LNCaP clone FGC (cell line): ENCODE measurements around the gene GRIK3.
A peak's percentile ranks its signal among the peaks of the same experiment; 100 is the strongest.

Source experiments
- DNase-seq: peaks from one replicate; pipeline ENCODE4 v3.0.0-alpha.2; 2011; ENCODE audit warnings: low read depth
- H3K4me3 ChIP-seq: 2 replicates; pipeline ENCODE4 v1.5.1; 2011; ENCODE audit warnings: mild to moderate bottlenecking, low read depth, low read length, control low read depth
- TF ChIP-seq, protein P1 (sequence below): IDR thresholded peaks from 2 replicates; pipeline ENCODE4 v1.5.1; 2012; ENCODE audit warnings: mild to moderate bottlenecking; ENCODE audit not compliant: control insufficient read depth, insufficient read depth; ENCODE audit errors: extremely low read depth

Gene GRIK3

DNA sequence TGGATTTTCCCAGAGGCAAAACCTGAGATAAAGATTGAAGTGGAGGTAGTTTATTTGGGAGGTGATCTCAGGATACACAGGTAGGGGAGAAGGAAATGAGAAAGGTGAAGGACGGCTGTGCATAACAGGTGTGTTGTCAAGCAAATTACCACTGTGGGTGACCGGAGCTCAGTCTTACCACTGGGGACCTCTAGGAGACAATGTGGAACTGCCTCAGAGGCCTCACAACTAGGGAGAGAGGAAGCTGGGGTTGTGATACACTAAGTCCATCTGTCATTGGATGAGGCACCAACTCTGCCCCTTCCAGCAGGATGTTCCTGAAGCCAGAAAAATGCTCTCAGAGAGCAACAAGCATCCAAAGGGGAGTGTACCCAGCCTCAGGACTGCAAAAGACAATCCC is 32.6 kb downstream of the GRIK3 start:
- H3K4me3 ChIP-seq, result no peak overlapping the region
- TF ChIP-seq, protein P1, sequence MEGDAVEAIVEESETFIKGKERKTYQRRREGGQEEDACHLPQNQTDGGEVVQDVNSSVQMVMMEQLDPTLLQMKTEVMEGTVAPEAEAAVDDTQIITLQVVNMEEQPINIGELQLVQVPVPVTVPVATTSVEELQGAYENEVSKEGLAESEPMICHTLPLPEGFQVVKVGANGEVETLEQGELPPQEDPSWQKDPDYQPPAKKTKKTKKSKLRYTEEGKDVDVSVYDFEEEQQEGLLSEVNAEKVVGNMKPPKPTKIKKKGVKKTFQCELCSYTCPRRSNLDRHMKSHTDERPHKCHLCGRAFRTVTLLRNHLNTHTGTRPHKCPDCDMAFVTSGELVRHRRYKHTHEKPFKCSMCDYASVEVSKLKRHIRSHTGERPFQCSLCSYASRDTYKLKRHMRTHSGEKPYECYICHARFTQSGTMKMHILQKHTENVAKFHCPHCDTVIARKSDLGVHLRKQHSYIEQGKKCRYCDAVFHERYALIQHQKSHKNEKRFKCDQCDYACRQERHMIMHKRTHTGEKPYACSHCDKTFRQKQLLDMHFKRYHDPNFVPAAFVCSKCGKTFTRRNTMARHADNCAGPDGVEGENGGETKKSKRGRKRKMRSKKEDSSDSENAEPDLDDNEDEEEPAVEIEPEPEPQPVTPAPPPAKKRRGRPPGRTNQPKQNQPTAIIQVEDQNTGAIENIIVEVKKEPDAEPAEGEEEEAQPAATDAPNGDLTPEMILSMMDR, result 0 out of 2 replicates have a peak, but pooled peaks have one; percentile 2
- DNase-seq, result no peak

DNA sequence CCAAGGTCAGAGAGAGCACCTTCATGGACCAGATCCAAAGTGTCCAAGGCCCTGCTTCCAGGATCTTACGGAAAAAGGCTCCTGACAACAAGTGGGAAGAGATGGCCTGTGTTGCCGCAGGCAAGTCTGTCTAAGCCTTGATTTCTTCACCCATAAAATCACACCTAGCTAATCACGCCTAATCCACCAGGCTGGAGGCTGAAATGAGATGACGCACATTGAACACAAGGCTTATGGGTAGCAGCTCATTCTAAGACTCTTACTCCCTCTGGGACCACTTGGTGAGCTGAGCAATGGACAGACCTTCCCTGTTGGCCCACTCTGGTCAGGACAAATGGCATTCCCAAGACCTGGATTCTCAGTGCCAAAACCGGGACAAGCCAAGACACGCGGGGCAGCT is 38.2 kb downstream of the GRIK3 start:
- H3K4me3 ChIP-seq, result no peak overlapping the region
- TF ChIP-seq, protein P1, result no peak
- no peak for DNase-seq

DNA sequence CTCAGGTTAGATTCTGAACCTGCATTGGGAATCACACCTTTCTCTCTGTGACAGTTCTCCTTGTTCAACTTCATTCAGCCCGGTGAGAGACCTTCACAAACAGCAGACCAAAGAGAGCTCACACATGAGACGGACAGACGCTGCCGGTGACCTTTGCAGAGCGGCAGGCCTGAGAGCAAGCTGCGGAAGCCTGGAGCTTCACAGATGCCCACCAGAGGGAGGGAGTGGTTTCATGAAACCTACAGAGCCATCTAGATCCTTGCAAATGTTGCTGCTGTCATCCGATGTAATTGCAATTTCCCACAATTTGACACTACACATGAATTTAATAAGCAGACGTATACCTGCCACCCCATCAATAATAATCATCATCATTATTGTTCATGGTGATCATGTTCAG is 39.4 kb downstream of the GRIK3 start:
- TF ChIP-seq, protein P1, result no peak
- DNase-seq, result no peak
- no peak overlapping the region for H3K4me3 ChIP-seq

- TF ChIP-seq, protein P1, result no peak
- no peak overlapping the region for H3K4me3 ChIP-seq
- DNase-seq, result no peak
Observed at GRCh38 chr1:36994294-36994693, 40.0 kb downstream of the GRIK3 start.

DNA sequence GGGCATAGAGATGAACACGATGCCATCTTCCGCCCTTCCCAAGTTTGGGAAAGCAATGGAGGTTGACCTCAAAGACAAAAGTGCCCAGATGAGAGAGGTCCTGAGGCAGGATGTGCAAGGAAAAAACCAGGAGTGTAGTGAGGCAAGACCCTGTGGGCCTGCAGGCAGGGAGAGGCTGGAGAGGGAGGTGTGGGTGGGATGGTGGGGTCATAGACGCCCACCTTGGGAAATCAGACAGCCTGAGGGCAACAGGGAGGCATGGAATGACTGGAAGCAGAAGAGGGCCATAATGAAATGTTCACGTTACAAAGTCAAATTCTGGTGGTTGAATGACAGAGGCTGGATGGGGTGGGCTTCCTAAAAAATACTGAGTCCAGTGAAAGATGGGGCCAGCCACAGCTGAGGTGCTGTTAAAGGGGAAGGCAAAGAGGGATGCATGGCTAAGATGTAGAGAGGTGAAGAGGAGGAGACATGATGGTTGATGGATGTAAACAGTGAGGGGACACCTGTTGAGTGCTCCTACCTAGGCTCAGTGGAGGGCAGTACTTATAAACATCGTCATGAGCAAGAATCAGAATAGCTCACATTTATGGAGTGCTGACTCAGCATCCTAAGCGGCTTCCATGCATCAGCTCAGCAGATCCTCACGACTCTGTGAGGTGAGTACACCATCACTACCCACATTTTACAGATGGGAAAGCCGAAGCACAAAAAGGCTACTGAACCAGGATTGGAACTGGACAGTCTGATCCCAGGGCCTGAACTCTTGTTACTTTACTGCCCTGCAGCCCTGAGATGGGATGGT is 42.0 kb downstream of the GRIK3 start:
- H3K4me3 ChIP-seq, result no peak overlapping the region
- no peak for DNase-seq
- TF ChIP-seq, protein P1, result no peak

GRCh38 chr1:36991551-36991950 is 42.8 kb downstream of the GRIK3 start:
- DNase-seq, result no peak
- TF ChIP-seq, protein P1, result no peak
- H3K4me3 ChIP-seq, result no peak overlapping the region

GRCh38 chr1:36990928-36991327 is 43.4 kb downstream of the GRIK3 start:
- no peak overlapping the region for H3K4me3 ChIP-seq
- TF ChIP-seq, protein P1, result no peak
- no peak for DNase-seq
